GM20431 (cell line): ENCODE data around the gene PGM3.

Experiments
- in situ Hi-C: fragments of 300-500 bp; cut with MseI, MboI; formaldehyde crosslinking; loops from one replicate; pipeline ENCODE4 v1.15.0; 2020; ENCODE audit warnings: low sequenced_read_pairs; ENCODE audit not compliant: unreplicated experiment

PGM3 gene

DNA sequence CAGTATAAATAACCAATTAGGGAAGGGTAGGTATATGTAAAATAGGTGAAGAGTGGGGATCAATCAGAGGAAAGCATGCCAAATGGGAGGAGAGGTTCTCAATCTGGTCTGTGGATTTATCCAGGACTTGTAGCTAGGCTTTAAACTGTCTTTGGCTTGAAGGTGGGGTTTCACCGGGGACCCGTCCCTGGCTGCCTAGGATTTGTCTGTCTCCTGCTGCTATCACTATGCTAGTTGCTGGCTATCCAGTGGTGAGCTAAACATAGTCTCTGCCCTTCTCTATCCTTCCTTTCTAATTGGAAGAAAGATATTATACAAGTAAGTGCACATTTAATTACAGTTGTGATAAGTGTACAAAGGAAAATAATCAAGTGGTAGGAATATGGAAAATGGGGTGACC, 66.8 kb downstream of the PGM3 start:
- in situ Hi-C loops, result no loop called here

DNA sequence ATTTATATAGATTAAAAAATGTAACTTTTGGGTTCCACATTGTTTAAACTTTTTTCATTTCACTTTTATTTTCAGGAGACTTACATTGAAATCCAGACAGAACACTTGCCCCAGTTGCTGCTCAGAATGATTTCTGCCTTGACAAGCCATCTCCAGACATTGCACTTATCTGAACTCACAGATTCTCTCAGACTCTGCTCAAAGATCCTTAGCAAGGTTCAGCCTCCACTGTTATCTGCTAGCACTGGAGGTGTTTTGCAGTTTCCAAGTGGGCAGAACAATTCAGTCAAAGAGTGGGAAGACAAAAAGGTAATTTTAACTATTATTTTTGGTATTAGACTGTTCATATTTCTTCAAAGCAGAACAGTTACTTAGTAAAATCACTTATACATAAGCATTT, 67.6 kb downstream of the PGM3 start:
- in situ Hi-C loops, result no loop called here

DNA sequence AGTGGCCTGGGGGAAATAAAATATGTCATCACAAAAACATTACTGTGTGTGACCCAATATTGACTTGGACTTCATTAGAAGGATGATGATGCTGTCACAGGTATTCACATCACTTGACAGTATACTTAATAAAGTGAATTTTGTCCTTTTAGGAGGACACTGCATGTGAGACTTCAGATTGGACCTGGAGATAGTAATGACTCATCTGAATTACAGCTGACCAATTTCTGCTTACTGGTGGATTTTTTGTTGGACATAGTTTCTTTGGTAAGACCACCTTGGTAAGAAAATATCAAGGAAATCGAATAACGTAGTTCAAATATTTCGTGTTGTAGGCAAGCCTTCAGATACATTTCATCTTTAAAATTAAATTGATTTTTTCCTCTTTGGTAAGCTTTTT, 68.5 kb downstream of the PGM3 start:
- in situ Hi-C loops, result no loop called here

DNA sequence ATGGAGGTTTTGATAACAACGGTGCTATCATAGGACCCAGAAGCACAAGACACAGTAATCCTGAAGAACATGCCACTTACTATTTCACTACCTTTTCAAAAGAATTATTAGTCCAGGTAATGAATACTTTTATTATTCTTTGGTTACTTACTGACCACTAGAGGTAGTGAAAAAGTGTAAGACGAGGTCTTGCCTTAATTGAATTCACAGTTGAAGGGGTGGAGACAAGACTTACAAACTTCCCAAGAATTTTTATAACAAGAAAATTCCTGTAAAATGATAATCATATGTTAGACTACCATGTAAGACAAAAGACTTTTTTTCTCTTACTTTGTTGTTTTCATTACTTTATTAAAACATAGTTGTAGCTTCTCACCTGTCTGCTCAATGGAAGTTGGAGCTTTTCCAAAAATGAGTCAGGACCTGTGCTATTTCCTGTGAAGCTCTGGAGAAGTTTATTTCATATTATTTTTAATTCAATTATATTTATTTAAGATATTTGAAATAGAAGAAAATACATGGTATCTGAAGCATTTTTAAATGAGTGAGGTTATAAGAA, 73.2 kb downstream of the PGM3 start:
- in situ Hi-C loops, result no loop called here

DNA sequence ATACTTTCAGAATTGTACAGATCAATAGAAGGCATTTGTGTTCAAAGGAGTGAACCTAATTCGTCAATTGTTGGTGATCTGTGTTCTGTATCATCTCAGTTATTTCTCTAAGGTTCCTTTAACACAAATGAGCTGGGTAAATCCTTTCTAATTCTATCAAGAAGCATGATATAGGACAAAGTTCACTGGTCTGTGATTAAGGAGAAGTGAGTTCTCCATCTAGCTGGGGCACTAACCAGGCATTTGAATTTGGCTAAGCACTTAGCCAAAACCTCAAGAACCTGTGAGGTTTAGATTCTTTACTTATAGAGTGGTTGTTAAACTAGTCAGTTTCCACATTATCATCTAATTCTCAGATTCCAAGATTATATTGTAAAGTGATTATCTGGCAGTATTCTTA, 75.3 kb downstream of the PGM3 start:
- in situ Hi-C loops, result no loop called here
